HG02759 (cell line): ENCODE data around the gene HDAC4.

Experiments
- ATAC-seq: cut with Tn5 transposase; IDR thresholded peaks from one replicate; pipeline ENCODE4 v1.9.1; 2021; ENCODE audit warnings: mild to moderate bottlenecking, moderate library complexity; ENCODE audit not compliant: unreplicated experiment

The HDAC4 gene

DNA sequence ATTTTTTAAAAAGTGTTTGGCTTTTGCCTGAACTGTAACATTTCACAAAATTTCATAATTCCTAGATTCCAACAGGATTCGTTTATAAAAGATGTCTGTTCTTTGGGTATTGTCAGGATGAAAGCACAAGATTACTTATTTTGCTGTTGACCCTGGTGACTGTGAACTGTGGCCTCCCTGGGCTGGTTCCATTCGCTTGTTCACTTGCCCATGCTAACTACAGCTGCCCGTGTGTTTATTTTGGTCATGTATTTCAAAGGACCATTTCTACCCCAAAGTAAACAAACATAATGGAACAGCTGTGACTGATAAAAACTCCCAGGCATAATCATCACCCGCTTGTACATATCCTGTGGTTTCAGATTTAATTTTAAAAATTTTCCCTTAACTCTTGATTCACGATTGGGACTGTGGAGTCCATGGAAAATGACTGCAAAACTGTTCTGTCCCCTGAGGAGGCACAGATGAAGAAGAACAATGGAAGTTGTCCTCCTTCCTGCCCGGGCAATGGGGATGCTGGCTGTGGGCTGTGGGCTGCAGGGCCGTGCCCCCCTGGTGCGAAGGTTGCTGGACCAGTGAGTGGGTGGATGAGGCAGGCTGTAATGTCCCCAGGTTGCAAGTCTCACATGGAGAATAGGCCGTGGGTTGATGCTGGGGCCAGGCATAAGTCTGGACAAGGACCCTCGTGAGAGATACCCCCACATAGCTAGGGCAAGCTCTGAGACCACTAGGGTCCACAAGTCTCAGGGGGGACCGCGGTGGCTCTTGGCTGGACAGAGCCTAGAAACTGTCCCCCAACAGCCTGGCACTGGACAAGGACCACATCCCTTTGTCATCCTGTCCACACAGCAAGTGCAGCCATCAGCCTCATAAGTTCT, 28.9 kb upstream of the HDAC4 start:
- no peak for ATAC-seq

DNA sequence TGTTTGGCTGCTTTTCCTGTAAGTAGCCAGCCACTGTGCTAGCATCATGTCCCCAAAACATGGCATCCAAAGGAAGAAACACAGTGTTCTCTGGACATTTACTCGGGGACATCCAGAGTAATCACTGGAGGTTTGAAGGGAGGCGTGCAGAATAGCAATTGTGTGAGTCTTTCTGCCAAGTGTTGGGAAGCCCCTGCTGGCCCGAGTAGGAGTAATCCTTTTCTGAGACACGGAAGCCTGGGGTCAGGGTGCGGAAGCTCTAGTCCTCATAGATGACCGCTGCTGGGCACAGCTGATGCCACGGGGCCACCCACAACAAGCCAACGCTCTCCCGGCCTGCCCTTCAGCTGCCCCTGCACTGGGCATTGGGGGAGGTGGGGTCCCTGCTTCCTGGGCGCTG, 24.8 kb upstream of the HDAC4 start:
- ATAC-seq, result no peak

DNA sequence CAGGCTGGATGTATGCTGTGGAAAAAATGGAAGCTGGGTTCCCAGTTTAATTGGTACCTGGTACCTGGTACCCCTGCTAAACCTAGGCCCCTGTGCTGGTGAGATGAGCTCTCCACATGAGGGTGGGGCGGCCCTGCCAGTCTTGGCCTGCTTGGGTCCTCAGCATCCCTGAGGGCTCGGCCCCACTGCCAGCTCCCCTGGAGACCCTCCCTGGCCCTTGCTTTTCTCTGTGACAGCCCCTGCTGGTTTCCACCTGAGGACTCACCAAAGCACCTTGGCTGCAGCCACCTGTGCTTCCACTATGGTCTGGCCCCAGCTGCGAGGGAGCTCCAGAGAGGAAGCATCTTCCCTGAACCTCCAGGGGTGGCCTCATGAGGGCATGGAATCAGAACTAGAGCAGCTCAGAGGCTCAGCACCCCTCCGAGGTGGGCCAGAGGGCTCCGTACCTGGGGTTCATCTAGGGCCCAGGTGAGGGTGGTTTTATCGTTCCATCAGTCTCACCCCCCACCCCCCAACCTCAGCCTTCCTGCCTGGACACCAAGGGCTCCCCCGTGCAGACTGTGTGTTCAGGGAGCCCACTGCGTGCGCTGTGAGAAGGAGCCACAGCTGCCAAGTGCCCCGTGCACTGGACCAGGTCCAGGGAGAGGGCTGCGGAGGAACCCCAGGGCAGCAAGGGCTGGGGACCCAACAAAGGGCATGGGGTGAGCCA, 23.7 kb upstream of the HDAC4 start:
- no peak for ATAC-seq

DNA sequence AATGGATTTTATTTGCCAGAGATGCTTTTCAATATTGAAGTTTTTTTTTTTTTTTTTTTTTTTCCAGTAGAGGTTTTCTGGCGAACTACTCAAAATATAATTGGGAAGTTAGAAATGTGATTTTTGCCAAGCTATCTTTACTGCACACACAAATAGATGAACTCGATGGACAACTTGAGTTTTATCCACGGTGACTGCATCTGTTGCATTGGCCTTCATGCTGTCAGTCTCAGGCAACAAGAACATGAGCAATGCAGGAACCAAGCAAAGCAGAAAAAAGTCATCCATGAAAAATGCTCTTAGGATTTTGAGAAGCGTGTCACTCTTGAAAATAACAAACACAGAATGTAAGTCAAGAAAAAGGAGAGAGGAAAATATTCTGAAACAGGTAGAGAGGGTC, 22.7 kb upstream of the HDAC4 start:
- ATAC-seq, result no peak

DNA sequence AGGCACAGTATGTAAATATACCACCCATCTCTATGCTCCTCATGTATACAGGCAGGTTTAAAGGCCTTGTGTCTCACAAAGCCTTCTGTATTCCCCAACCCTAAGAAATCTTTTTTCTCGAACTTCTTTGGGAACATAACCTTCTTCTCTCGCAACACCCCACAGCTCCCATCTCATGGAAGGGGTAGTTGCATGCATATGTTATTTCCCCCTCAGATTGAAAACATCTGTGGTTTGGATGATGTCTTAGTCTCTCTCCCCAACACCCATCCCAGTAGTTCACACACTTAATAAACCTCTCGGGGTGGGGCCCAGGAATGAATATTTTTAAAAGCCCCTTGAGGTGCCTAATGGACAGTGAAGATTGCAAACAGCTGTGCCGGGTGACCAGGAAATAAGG, 21.0 kb upstream of the HDAC4 start:
- no peak for ATAC-seq

DNA sequence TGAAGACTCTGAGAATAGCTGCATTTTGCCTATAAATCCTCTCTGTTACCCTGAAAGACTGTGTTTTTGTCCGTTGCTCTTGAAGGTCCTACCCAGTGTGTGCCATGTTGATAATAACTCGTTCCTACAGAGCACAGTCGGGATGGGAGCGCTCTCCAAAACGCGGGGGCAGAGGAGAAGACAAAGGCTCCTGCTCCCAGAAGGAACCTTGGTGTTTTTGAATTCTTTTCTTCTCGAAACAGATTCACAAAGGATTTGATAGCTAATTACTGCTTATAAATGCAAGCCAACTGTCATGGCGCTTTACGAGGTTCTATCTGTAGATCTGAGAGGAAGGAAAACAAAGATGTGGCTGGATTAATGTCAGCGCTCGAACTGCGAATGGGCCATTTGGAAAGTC, 19.3 kb upstream of the HDAC4 start:
- ATAC-seq, result no peak

DNA sequence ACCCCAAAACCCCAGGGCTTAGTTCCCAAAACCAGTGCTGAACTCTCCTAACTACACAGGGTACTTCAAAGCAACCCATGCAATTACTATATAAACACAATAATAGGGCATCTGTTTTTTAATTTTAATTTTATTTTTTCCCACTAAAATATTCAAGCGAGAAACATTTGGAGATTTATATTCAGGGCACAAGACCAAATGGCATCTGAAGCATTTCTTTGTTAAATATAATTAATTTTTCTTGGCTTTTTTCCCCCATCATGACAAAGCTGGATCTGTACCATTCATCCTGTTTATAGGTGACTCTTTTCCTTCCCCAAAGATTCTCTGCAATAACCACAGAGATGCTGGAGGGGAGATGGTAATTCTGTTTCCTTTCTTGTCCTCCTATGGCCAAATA, 18.1 kb upstream of the HDAC4 start:
- ATAC-seq, result no peak

DNA sequence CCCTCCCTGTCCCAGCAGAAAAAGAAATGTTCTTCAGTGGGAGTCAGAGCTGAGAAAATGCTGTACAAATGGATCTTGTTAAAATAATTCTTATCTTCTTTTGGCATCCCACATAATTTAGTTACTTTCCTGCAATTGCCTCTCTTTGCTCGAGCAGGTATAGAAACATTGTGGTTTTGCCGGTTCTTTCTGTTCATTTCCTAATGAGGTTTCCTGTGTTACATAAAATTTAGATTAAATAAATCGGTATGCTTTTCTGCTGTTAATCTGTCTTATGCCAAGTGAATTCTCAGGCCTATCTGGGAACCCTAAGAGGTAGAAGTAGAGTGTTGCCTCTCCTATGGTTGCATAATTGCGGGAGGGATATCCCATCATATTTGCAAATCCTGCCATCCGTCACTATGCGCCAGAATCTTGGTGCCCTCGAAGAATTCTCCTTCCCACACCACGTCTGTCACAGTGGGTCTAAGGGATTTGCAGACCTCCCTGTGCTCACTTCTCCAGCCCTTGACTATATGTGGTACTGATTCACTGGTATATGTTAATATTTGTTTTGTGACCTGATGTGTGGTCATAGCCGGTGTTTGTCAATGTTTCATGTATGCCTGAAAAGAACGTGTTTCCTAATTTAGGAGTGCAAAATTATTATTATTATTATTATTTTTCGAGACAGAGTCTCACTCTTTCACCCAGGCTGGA, 12.2 kb upstream of the HDAC4 start:
- ATAC-seq, result no peak

DNA sequence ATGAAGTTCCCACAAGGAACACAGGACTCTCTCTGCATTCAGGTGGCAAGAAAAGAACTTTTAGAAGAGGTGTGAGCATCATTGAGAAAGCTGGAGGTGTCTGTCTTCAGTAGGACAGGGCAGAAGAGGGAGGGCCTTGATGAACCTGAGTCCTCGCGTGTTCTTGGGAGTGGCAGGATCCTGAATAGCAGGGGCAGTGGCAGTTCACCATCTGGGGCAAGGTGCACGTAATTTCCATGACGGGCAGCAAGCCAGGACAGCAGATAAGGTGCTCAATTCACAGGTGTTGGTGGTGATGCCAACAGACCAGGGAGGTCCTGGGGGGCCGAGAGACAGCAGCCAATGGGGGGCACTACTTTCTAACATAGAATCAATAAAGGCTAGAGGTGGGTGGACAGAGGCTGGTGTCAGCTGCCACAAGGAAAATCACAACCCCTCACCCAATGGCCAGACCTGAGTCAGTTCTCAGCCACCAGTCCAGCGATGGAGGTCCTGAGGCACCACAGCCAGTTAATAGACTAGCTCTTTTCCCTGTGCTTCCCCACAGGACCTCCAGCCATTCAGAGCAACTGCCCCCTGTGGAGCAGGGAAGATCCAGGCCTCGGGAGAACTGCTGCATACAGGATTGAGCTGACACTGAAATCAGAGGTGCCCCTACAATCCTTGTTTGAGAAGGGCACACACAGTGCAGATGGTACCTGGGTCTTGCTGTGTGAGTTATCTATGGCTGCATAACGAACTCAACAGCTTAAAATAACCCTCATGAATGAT, 10.9 kb upstream of the HDAC4 start:
- no peak for ATAC-seq

DNA sequence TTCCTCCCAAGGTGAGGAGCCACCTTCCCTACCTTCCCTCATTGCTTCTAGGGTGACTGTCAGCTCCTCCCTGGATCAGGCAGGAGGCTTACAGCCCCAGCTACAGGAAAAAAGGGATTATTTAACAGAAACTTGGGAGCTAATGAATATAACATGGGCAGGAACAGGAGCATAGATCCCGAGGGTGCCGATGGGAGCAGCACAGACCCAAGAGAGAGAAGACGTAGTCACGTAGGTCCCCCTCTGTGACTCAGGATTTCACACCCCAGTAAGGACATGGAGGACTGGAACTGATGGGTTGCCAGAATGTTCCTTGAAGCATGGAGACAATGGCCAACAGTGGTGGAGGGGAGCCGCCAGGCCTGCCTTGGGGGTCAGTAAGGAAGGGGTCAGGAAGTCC, 10.3 kb upstream of the HDAC4 start:
- ATAC-seq, result no peak

DNA sequence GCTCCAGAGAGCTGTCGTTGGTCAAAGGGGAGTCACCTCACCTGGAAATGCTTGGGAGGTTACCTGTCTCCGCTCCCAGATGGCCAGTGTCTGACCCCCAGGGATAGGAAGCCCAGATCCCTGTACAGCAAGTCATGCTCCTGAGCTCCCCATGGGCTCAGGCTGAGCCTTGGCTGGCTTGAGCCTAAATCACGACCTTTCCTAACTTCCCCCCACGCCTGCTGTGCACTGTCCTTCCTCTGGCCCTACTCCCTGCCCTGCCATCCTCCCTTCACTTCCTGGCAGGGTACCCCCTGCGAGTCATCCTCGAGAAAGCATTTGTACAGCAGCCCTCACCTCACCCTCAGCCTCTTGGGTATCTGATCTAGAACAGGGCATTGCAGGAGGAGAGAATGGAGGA, 9.2 kb upstream of the HDAC4 start:
- no peak for ATAC-seq

DNA sequence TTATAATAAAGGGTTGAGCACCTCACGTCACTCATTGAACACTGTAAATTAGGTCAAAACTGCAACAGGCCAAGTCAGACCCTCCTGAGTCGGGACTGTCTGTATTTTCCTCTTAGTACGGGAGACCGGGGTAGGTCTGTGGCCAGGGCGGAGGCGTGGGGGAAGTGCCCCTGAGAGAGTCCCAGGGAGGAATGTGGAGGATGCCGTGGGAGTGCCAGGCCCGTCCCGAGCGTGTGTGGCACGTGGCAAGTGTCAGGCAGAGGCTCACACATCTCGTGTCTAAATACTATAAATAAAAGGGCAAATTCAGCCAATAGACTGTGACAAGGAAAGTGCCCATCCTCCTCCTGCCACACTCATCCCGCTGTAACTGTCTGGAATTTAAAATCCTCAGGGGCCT, 6.3 kb upstream of the HDAC4 start:
- no peak for ATAC-seq

DNA sequence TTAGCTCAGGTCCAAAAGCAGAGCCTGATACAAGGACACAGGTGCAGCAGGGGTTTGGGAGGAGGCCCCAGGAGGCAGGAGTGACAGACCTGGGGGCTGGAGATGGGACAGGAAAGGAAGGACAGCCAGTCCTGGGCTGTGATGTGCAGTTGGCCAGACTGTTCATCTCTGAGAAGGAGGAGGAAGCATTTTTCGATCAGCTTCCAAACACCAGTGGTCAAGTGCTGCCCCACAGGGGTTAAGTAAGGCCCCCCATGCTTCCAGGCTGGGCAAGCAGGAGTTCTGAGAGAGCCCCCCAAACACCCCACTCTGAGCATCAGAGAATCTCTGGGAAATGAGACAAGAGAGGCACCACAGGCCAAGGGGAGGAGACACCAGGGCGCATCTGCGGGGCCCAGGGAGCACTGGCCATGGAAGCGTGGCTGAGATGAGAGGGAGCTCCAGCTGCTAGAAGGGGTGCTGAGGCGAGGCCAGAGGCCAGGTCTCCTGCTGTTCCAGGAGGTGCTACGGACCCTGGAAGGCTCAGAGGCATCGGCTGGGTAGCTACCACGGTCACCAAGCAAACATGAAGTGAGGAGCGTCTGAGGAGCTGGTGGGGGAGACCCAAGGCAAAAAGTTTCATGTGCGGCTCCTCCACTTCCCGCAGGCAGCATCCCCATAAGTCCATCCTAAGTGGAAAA, 5.6 kb upstream of the HDAC4 start:
- no peak for ATAC-seq

DNA sequence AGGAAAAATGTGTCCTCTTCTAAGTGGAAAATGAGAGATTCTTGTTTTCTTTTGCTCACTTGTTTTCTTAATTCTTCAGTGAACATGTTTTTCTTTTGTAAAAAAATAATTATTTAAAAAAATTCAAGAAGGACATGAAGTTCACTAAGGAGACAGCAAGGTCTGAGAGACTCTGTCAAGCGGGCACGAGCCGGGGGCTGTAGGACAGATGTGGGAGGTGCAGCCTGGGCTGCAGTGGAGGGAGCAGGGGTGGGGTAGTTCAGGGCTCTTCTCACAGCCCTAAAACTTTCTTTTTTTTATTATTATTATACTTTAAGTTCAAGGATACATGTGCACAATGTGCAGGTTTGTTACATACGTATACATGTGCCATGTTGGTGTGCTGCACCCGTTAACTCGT, 4.3 kb upstream of the HDAC4 start:
- ATAC-seq, result no peak

DNA sequence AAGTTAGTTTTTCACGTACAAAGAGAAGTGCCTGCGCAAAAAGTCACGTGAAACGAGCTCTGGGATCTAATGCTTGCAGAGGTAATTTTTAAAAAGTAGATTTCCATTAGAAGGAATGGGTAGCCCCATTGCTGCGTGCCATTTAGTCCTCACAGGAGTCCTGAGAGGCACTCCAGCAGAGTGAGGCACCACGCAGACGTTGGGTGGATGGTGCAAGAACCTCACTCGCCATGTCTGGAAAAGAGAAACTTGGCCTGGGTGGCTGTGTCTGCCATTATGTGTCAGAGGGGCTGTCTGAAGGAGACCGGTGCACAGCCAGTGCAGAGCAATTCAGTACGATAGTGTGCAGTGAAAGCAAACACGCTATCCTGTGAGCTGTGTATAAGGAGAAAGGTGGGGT, 1.8 kb upstream of the HDAC4 start:
- ATAC-seq, result no peak

DNA sequence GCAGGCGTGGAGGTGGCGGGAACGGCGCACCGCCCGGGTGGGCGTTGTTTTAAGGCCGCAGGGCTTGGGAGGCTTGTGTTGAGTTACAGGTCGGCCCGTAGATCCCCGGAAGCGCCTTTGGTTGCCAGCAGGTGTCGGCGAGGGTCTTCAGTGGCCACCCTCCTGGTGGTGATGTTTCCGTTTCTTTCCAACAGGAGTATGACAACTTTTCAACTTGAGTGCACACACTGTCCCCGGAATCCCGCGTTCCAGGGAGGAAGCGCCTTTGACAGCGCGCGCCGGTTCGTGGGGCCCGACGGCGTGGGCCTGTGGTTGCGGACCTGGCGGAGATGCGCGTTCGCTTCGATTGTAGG, 1.0 kb upstream of the HDAC4 start:
- peak; percentile 10 for ATAC-seq

DNA sequence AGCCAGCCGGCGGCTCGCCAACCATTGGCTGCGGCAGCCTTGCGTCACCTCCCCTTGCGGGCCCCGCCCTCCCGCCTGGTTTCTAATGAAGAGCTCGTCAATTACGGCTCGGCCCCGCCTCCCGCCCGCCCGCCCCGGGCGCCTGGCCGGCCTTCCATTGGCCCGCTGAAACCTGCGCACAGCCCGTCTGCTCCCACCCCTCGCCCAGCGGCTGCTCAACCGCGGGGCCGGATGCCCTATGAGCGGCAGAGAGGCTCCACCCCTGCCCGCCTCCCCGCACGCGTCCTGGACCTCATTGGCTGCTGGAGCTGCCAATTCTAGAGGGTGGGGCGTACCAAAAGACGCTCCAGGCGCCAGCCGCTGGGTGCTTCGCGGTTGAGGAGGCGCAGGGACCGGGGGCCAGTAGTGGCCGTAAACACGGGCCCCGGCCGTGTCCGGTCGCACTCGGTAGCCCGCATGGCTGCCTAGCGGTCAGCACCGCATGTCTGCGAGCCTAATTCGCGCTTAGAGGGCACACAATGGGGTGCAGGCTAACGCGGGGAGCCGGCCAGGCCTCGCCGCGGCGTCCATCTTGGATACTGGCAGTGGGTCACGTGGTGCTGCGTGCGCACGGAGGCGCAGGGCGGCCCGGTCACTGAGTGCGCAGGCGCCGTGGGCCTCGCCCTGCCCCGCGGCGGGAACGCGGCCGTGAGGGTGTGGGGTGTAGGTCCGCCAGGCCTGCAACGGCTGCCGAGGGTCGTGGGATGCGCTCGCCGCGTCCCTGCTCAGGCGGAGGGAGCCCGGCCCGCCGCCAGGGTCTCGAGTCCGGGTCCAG, 454 bp upstream of the HDAC4 start:
- peak; percentile 89 for ATAC-seq

DNA sequence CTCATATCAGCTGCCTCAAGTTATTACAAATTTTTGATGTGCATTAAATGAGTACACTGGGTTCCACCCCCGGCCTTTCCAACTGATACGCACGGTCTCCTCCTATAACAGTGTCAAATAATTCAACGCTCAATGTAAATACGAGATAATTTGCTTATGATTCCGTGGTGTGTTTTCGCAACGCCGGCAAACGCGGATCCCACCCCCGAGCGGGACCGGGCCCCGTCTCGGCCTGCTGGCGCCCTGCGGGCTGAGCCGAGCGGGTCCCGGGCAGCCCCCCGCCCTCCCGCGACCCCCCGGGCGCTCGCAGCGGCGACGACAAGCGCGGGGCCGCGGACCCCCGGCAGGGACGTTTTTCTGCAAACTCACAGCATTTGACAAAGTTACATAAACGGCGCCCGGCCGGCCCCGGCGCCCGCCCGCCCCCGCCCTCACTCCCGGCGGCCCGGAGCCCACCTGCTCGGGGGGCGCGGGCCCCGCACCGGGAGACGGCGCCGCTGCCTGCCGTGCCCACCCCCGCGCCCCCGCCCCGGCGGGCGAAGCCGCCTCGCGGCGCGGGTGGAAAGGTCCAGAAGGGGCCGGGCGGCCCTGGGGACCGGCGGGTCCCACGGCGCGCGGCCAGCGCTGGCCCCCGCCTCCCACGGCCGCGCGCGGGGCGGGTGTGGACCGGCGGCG, 762 bp downstream of the HDAC4 start:
- no peak for ATAC-seq

DNA sequence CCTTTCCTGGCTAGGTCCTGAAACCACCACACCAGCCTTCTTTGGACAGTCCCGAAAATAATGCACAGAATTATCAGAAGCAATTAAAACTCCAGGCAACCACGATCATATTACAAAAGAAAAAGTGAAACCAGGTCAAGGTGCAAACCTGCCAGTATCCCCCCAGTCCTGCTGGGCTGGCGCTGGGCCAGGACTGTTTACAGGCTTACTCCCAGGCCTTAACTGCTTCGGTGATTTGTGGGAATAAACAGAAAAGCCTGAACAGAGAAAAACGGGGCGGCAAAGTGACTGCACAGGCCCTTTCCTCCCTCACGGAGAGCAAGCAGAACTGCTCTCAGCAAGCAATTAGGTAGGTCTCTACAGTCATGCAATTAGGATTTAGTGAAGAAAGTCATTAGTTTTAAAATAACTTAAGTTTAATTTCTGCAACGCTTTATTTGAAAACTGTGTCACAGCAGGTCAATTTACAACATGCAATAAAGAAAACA, 1.3 kb downstream of the HDAC4 start:
- ATAC-seq, result no peak
